Measurements from ENCODE around the gene ZFR2. TPM values are rescaled to one million over a fixed set of nuclear protein-coding genes. Genes with fewer than 3 reads are reported as not detected.

Gene ZFR2
- total RNA-seq, 1 donor from 2014 or later: 0.55 TPM

DNA sequence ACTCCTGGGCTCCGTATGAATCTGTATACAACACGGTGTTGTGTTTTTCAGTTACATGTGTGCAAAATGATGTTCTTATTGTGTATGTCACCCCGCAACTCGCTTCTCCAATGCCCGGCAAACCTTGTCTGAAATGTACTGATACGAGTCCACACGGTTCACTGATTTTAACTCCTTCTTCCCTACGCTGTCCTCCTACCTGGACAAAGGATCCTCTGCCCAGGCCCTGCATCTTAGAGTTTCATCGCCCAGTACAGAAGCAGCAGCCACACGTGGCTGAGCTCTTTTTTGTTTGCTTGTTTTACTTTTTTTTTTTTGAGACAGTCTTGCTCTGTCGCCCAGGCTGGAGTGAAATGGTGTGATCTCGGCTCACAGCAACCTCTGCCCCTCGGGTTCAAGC lies 28.9 kb downstream of the ZFR2 start:
- Histone ChIP-seq H3K36me3 (no peaks in the 10 kb centered on the region), H3K27ac (no peak overlapping the region), H3K27me3 (no peaks in the 10 kb centered on the region), H3K4me3 (no peak overlapping the region), H3K9me3 (no peaks in the 10 kb centered on the region), H3K4me1 (no peaks in the 10 kb centered on the region)
- ATAC-seq (no peak), DNase-seq (no peak)
- intact Hi-C loops (cut with DNase I): no loop called here
- TF ChIP-seq, protein P1, sequence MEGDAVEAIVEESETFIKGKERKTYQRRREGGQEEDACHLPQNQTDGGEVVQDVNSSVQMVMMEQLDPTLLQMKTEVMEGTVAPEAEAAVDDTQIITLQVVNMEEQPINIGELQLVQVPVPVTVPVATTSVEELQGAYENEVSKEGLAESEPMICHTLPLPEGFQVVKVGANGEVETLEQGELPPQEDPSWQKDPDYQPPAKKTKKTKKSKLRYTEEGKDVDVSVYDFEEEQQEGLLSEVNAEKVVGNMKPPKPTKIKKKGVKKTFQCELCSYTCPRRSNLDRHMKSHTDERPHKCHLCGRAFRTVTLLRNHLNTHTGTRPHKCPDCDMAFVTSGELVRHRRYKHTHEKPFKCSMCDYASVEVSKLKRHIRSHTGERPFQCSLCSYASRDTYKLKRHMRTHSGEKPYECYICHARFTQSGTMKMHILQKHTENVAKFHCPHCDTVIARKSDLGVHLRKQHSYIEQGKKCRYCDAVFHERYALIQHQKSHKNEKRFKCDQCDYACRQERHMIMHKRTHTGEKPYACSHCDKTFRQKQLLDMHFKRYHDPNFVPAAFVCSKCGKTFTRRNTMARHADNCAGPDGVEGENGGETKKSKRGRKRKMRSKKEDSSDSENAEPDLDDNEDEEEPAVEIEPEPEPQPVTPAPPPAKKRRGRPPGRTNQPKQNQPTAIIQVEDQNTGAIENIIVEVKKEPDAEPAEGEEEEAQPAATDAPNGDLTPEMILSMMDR (IDR thresholded peaks at IDR 0.05): no peak

DNA sequence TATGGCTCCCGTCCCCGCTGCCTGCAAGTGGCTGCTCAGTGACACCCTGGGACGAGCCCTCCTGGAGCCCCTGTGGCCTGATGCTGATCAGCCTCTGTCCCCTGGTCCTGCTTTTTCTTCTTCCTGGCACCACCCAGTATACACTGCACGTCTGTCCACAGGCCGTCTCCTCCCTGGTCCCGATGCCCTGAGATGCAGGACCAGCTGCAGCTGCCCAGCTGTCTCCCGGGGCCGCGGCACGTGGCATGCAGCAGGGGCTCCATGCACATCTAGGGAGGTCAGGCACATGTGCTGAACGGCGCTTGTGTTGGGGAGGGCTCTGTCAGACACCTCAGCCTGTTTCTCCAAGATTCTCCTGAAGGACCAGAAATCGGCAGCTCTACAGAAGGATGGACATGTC lies 30.2 kb downstream of the ZFR2 start:
- DNase-seq (no peak), ATAC-seq (no peak)
- no peaks in the 10 kb centered on the region for H3K36me3 ChIP-seq
- H3K9me3 ChIP-seq: no peaks in the 10 kb centered on the region
- H3K4me3 ChIP-seq: no peak overlapping the region
- H3K27me3 ChIP-seq: no peaks in the 10 kb centered on the region
- no peak overlapping the region for H3K27ac ChIP-seq
- TF ChIP-seq, protein P1 (IDR thresholded peaks at IDR 0.05): no peak
- no peaks in the 10 kb centered on the region for H3K4me1 ChIP-seq
- intact Hi-C loops (cut with DNase I): no loop called here

- H3K27ac ChIP-seq: no peak overlapping the region
Measured at GRCh38 chr19:3837922-3838321, 30.9 kb downstream of the ZFR2 start.

DNA sequence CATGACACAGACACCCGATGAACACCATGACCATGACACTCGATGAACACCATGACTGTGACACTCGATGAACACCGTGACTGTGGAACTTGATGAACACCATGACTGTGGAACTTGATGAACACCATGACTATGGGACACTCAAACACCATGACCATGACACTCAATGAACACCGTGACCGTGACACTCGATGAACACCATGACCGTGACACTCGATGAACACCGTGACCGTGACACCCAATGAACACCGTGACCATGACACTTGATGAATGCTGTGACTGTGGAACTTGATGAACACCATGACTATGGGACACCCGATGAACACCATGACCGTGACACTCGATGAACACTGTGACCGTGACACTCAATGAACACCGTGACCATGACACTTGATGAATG lies 31.5 kb downstream of the ZFR2 start:
- intact Hi-C loops (cut with DNase I): no loop called here

More at GRCh38 chr19:3837922-3838321, 30.9 kb downstream of the ZFR2 start:
- no peaks in the 10 kb centered on the region for H3K9me3 ChIP-seq
- H3K27me3 ChIP-seq: no peaks in the 10 kb centered on the region
- no peak for DNase-seq
- no peak overlapping the region for H3K4me3 ChIP-seq
- no peaks in the 10 kb centered on the region for H3K4me1 ChIP-seq
- no peaks in the 10 kb centered on the region for H3K36me3 ChIP-seq
- TF ChIP-seq, protein P1 (IDR thresholded peaks at IDR 0.05): no peak
- ATAC-seq: no peak
- intact Hi-C loops (cut with DNase I): no loop called here

GRCh38 chr19:3836887-3837286 lies 32.0 kb downstream of the ZFR2 start:
- TF ChIP-seq, protein P1 (IDR thresholded peaks at IDR 0.05): no peak
- ATAC-seq (no peak), DNase-seq (no peak)
- H3K36me3 ChIP-seq: no peaks in the 10 kb centered on the region
- no peaks in the 10 kb centered on the region for H3K4me1 ChIP-seq
- H3K9me3 ChIP-seq: no peaks in the 10 kb centered on the region
- H3K27ac ChIP-seq: no peak overlapping the region
- no peaks in the 10 kb centered on the region for H3K27me3 ChIP-seq
- intact Hi-C loops (cut with DNase I): no loop called here
- no peak overlapping the region for H3K4me3 ChIP-seq

More for the DNA sequence above, 31.5 kb downstream of the ZFR2 start:
- no peaks in the 10 kb centered on the region for H3K36me3 ChIP-seq
- no peaks in the 10 kb centered on the region for H3K27me3 ChIP-seq
- TF ChIP-seq, protein P1 (IDR thresholded peaks at IDR 0.05): no peak
- DNase-seq (no peak), ATAC-seq (no peak)
- H3K9me3 ChIP-seq: no peaks in the 10 kb centered on the region
- H3K27ac ChIP-seq: no peak overlapping the region
- H3K4me3 ChIP-seq: no peak overlapping the region
- no peaks in the 10 kb centered on the region for H3K4me1 ChIP-seq

DNA sequence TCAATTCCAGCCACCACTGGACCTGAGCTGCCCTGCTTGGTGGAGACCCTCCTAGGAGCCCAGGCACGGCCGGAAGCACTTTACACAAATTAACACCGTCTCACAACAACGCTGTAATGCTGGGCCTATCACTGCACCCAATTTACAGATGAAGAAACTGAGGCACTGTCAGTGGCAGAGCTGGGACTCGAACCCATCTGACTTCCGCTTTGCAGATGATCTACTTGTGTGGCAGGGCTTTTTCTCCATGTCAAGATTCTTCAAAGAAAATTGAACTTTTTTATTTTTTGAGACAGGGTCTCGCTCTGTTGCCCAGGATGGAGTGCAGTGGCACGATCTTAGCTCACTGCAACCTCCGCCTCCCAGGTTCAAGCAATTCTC lies 33.8 kb downstream of the ZFR2 start:
- Histone ChIP-seq H3K36me3 (no peaks in the 10 kb centered on the region), H3K27me3 (no peaks in the 10 kb centered on the region), H3K27ac (no peak overlapping the region), H3K9me3 (no peaks in the 10 kb centered on the region), H3K4me3 (no peak overlapping the region), H3K4me1 (no peaks in the 10 kb centered on the region)
- intact Hi-C loops (cut with DNase I): no loop called here
- ATAC-seq: no peak
- DNase-seq: no peak
- TF ChIP-seq, protein P1 (IDR thresholded peaks at IDR 0.05): no peak
